ENCODE data around the gene ARSG. TPM values are rescaled to one million over a fixed set of nuclear protein-coding genes. Genes with fewer than 3 reads are reported as not detected.

Gene ARSG
- total and polyA plus RNA-seq, 10 of the 15 experiments (the other 5 are each of a cell fraction or from before 2014, with no cell fraction given): 2.9 to 13.5 (median 7.6) TPM

GRCh38 chr17:68459037-68459639 lies 167.8 kb downstream of the ARSG start (continued):
- TF ChIP-seq RELB (IDR thresholded peaks at IDR 0.05; ENCODE audit: low read depth): no peak
- TF ChIP-seq HDAC2 (IDR thresholded peaks at IDR 0.05): no peak
- TF ChIP-seq ZNF217 (IDR thresholded peaks at IDR 0.05): no peak
- TF ChIP-seq ATF3 (IDR thresholded peaks at IDR 0.05; ENCODE audit: borderline replicate concordance, extremely low read depth, low read depth, low read length): no peak
- TF ChIP-seq CBX5 (IDR thresholded peaks at IDR 0.05; ENCODE audit: low read depth): no peak

- H3K9me3 ChIP-seq (replicated peaks; ENCODE audit: control insufficient read depth, insufficient read depth, low read length): no peaks in the 10 kb centered on the region
- 27% methylated on average over 2 of the region's 2 CpGs for WGBS (ENCODE audit: insufficient coverage, insufficient replicate concordance, low lambda C conversion rate, missing lambda C conversion rate)
- H3K4me1 ChIP-seq (ENCODE audit: control insufficient read depth, insufficient read depth, low read length): peaks cover 39% of the 10 kb centered on the region
- peak overlapping the region; percentile 52 for H3K9ac ChIP-seq (ENCODE audit: control insufficient read depth, insufficient read depth, low read length)
- in situ Hi-C loops (cut with MboI) (loop anchor here (10.0 kb wide), 1 partner anchor 495 kb away; no protein-coding TSS in a partner anchor), intact Hi-C loops (cut with micrococcal nuclease; ENCODE audit: unreplicated experiment) (loop anchor here (1.0 to 10.0 kb wide), 4 partner anchors 169 to 495 kb away; partner anchors contain the start of genes ARSG and SLC16A6)
- RAD21 ChIA-PET (ENCODE audit: unreplicated experiment): interaction anchor here (0.7 to 14.6 kb wide), 15 partner anchors 21 to 656 kb away, joined by 3 to 157 read pairs (median 8); partner anchors contain the start of genes AMZ2, ARSG, PRKAR1A and SLC16A6
- H3K4me2 ChIP-seq (ENCODE audit: control insufficient read depth, insufficient read depth): peak overlapping the region; percentile 81
- CTCF ChIA-PET: interaction anchor here (0.7 to 10.9 kb wide), 14 partner anchors 11 to 287 kb away, joined by 3 to 222 read pairs (median 4); no protein-coding TSS in a partner anchor
- H3K27ac ChIP-seq (ENCODE audit: control insufficient read depth, insufficient read depth): peak overlapping the region; percentile 78
- H2AFZ ChIP-seq (ENCODE audit: control insufficient read depth, low read depth, low read length): peak overlapping the region; percentile 40
- POLR2A ChIA-PET: interaction anchor here (0.5 to 5.6 kb wide), 14 partner anchors 18 to 279 kb away, joined by 3 to 55 read pairs (median 6); partner anchors contain the start of genes AMZ2, ARSG, PRKAR1A and SLC16A6
- BruUV-seq (replicated peaks): no TSS peak
- H3K4me3 ChIP-seq: peak overlapping the region; percentile 27; the same call in 1 of the 2 replicates
- no peaks in the 10 kb centered on the region for H3K36me3 ChIP-seq (ENCODE audit: control insufficient read depth in 2 of 2, insufficient read depth in 2 of 2, low read length in 1 of 2)
- DNase-seq (ENCODE audit: low read depth, low spot score): no peak
- no peak for ATAC-seq
- H3K27me3 ChIP-seq (replicated peaks in 1 of 2; ENCODE audit: control insufficient read depth in 2 of 2, insufficient read depth in 2 of 2, low read length in 1 of 2): no peaks in the 10 kb centered on the region
- SMC1A ChIA-PET (ENCODE audit: uncharacterized antibody, unreplicated experiment): interaction anchor here (0.7 to 16.2 kb wide), 17 partner anchors 10 to 403 kb away, joined by 3 to 288 read pairs (median 5); partner anchors contain the start of gene SLC16A6
- no peak for FAIRE-seq
- H3K79me2 ChIP-seq (ENCODE audit: control insufficient read depth, insufficient read depth, low read length): peaks cover 8% of the 10 kb centered on the region; the same call in 1 of the 2 replicates
- no peaks in the 10 kb centered on the region for H4K20me1 ChIP-seq (ENCODE audit: control insufficient read depth, insufficient read depth)
- TF ChIP-seq DPF2 (IDR thresholded peaks at IDR 0.05) (no peak), NFYB (IDR thresholded peaks at IDR 0.05; ENCODE audit: insufficient read depth, low read depth, low read length) (no peak), ZNF687 (IDR thresholded peaks at IDR 0.05) (no peak), ZBTB11 (CRISPR knock-in tag; IDR thresholded peaks at IDR 0.05) (no peak), PAX8 (IDR thresholded peaks at IDR 0.05) (no peak)
These were observed 168.9 kb downstream of the ARSG start for GRCh38 chr17:68460146-68460545.
